HTR-8/SVneo (cell line): Measurements from ENCODE around the gene STK11.
A peak's percentile ranks its signal among the peaks of the same experiment; 100 is the strongest.
"Not testable (repeated sequence)": the region's sequence is repeated elsewhere in the genome, so short reads cannot be mapped to it uniquely, and the experiment has no call there.

Experiments used
- DNase-seq: peaks from one replicate; pipeline ENCODE4 v3.0.0; 2011; ENCODE audit warnings: low spot score, mixed read lengths; ENCODE audit not compliant: insufficient read length
- FAIRE-seq: peaks from 2 replicates; lab custom pipeline; 2011; peaks lifted over from hg19 to GRCh38; lab: Jason Lieb, UNC

Gene STK11

GRCh38 chr19:1168572-1169410 is 36.8 kb upstream of the STK11 start:
- DNase-seq (peak; percentile 73), FAIRE-seq (peak; percentile 72)

DNA sequence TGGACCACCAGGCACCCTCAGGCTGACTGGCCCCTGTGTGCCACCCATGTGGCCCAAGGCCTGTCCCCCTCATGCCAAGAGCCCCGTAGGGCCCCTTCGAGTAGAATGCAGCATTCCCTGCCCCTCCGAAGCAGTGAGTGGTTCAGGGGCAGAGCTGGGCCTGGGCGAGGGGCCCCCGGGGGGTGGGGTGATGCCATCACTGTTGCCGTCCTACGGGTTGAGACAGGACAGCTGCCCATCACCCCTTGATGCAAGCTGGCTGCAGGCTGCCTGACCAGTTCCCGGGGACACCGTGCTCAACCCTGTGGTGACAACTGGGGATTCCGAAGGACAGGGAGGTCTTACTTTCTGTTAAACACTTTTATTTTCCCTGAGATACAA is 36.2 kb upstream of the STK11 start:
- DNase-seq (no peak), FAIRE-seq (no peak)

DNA sequence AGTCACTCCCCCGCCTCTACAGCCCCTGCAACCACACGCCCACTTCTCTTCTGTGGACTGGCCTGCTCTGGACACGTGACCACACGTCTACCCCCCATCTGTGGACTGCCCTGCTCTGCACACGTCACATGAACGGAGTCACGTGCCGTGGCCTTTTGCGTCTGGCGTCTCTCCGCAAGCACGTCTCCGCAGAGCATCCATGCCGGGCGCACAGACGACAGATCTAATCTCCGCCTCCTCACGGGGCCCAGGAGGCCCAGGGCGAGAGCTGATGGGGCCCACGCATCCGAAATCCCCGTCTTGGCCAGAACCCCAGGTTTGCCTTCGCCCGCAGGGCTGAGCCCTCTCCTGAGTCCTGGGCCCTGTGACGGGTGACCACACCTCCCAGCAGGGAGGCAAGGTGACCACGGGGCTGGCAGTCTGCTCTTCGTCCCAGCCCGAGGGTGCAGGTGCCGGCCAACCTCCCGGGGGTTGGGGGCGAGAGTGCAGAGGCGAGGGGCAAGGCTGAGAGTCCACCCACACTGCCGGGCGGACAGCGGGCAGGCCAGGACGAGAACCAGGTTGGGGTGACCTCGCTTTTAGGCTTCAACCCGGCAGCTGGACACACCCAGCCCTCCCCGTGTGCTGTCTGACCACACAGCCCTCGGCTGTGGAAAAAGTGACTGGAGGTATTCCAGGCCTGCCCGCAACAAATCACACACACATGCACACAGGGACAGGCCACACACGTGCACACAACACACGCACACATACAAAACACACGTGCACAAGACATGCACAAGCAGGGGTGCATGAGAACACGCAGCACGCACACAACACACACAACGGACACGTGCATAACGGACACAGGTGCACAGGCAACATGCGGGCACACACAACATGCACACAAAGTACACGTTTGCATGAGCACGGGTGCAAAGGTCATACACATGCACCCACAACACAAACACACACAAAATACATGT is 35.4 kb upstream of the STK11 start:
- DNase-seq (no peak), FAIRE-seq (peak; percentile 90)

GRCh38 chr19:1170938-1171754 is 34.4 kb upstream of the STK11 start:
- peak; percentile 72 for FAIRE-seq
- no peak for DNase-seq

- FAIRE-seq, result no peak
- no peak for DNase-seq
These were observed 33.7 kb upstream of the STK11 start for GRCh38 chr19:1171755-1172352.

DNA sequence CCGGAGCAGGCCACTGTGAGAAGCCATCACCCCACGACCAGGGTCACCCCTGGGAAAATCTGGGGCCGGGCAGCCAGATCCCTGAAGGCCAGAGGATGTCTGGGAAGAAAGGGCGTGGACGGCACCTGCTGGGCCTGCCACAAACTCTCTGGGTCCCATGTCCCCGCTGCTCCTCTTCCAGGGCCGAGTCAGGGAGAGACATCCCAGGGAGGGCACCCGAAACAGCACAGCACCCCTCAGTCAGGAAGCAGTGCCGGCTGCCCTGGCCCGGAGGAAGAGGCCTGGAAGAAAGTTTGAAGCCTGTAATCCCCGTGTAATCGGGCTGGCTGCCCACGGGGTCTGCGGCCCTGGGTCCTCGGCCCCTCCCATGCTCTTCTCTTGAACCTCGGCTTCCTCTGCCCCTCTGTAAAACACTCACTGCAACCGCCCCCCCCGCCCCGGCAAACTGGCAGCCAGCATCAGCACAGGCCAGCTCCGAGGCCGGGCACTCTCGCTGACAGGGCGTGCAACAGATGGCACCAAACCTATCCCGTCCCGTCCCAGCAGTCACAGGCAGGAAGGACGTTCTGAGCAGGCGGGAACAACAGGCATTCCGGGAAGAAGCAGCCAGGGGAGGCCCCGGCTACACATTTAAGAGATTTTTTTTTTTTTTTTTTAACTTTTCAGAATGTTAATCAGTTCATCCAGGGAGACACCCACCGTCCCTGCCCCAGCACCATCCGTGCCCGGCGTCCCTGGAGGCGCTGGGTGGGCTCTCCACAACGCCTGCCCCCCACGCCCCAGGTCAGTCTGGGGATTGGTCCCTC is 33.0 kb upstream of the STK11 start:
- DNase-seq, result no peak
- FAIRE-seq, result peak; percentile 71

DNA sequence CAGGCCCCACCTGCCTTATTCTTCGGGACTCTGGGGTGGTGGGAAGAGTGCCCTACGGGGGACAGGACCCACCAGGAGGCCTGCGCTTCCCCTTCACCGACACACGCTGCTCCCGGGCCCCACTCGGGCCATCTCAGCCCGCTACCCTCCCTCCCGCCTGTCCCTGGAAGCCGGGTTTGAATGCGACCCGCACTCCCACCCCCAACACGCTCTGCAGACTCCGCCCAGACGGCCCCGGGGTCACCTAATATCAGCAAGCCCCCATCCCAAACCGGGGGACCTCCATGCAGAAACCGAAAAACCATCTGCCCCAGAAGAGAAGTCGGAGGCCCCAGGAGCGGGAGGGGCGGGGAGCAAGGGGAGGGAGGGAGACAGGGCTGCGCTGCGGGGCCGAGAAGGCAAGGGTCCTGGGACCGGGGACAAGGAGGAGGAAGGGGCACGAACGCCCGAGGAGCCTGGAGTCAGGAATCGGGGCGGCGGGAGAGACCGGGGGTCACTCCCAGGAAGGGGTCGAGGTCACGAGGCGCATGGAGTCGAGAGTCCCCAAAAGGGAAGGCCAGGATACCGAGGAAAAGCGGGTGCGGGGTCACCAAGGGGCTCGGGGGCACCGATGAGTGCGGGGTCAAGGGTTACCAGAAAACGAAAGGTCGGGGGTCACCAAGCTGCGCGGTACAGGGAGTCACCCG is 32.3 kb upstream of the STK11 start:
- no peak for FAIRE-seq
- no peak for DNase-seq

GRCh38 chr19:1173845-1174809 is 31.5 kb upstream of the STK11 start, which contains the start of gene SBNO2:
SBNO2 (minus strand) TSS chr19:1174268; CDS start chr19:1154276, 19,992 bp downstream.
- DNase-seq (peak; percentile 78), FAIRE-seq (no peak)

DNA sequence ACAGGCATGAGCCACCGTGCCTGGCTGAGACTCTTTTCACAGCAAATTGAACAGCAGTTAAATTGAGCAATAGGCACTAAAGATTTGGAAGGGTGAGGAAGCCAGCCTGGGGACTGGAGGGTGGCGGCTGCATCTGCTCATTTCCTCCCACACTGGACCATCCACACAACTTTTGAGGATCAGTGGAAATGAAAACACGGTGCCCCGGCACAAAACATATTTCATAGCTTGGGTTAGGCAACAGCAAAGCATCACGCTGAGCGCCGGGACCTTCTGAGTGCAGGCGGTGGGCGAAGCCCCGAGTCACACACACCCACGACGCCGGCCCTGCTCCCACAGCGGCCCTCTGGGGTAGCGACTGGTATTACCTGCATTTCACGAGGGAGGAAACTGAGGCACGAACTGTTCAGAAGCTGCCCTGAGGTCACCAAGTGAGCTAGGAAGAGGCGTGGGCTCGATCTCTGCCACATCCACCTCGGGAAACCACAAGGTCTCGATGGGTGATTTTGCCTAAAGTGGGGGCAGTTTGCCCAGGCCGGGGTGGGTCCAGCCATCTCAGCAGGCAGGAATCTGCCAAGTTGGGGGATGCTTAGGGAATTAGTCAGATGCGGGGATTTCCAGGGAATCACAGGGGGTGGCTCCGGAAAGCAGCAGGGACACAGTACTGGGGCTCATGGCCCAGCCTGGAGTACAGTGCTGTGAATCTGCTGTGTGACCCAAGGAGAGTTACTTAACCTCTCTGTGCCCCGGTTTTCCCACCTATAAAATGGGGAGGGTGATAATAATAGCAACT is 28.1 kb upstream of the STK11 start:
- FAIRE-seq, result peak; percentile 83
- peak; percentile 74 for DNase-seq

- DNase-seq (no peak), FAIRE-seq (no peak)
These were observed 24.0 kb upstream of the STK11 start for GRCh38 chr19:1181606-1182005.

- DNase-seq (no peak), FAIRE-seq (no peak)
These were observed 23.5 kb upstream of the STK11 start for GRCh38 chr19:1182068-1182467.

- DNase-seq, result no peak
- no peak for FAIRE-seq
These were observed 22.9 kb upstream of the STK11 start for GRCh38 chr19:1182727-1183126.

DNA sequence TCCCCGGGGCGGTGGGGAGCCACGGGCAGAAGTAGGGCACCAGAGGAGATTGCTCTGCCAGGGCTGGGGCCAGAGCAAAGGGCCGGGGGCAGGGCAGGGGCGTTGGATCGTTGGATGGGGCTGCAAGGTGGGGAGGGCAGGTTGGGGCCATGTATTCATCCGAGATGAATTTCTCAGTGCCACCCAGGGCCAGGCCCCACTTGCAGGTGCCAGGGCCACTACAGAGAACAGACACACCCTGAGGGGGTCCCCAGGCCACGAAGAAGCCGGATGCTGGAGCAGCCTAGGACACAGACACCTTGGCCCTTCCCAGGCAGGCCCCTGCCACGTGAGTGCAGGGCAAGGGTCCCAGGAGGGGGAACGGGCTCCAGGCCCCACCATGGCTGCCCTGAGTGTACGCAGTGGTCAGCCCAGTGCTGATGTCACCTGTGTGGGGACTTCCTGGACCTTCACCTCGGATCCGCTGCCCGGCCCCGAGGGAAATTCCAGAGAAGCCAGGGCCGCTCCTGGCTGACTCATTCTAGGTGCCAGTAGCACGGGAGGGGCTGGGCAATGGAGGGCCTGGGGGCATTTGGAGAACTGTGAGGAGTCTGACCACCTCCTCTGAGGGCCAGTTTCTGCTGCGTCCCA is 21.9 kb upstream of the STK11 start:
- DNase-seq (peak; percentile 76), FAIRE-seq (no peak)

DNA sequence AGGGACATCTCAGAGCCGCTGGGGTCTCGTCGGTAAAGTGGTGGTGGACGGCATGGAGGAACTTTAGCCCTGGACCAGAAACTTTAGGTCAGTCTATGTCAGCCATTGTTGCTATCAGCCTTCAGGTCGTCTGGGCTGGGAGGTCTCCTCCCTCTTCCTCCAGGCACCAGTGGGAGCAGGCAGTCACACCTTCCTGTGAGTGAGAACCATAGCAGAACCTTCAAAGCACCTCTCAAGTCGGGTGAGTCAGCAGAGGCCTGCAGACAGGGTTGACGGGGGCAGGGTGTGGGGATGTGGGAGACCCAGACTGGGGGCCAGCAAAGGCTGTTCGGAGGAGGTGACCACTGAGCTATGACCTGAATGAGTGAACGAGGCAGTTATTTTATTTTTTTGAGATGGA is 16.2 kb upstream of the STK11 start:
- DNase-seq (no peak), FAIRE-seq (no peak)

DNA sequence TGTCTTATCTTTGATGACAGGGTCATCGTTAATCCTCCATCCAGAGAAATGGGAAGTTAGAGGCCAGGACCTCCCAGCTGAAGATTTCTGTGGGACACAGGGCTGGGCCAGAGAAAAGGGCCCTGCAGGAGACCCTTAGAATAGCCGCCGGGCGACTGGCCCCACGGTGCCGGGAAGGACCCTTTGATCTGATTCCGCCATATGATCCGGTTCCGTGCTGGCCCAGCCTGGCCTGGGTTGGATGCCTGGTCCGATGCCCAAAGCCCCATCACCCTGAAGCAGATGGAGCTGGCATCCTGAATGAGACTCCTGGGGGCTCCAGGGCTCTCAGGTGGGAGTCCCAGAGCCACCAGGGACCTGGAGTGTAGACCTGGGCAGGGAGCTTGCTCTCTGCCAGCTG is 6.0 kb upstream of the STK11 start:
- DNase-seq, result no peak
- FAIRE-seq, result no peak

GRCh38 chr19:1200614-1201013 is 5.0 kb upstream of the STK11 start:
- not testable (repeated sequence) for DNase-seq, FAIRE-seq
